HEK293 (cell line): Measurements from ENCODE around the gene RAD51.

ENCODE experiments used
- CTCF ChIA-PET: fragments of 350-600 bp; formaldehyde crosslinking; extraction: SDS; loops from one replicate; lab custom pipeline; 2021; ENCODE audit warnings: antibody characterized with exemption; lab: Yijun Ruan, JAX
- POLR2A ChIA-PET: fragments of 300-600 bp; formaldehyde crosslinking; extraction: SDS; loops from one replicate; lab custom pipeline; 2020; ENCODE audit warnings: antibody characterized with exemption, inconsistent platforms; lab: Yijun Ruan, JAX
- H3K27ac ChIP-seq: fragments of 200-500 bp; sonication (Bioruptor generic); 2 replicates; pipeline ENCODE4 v1.5.1; 2014; ENCODE audit warnings: low read depth, low read length, control low read depth, inconsistent platforms; ENCODE audit errors: extremely low read depth
- H3K36me3 ChIP-seq, 2 experiments: fragments of 200-500 bp in 1 of 2; sonication (Bioruptor generic) in 1 of 2; 1 replicate in 1 of 2; 2 replicates in 1 of 2; pipeline ENCODE4 v1.5.1; 2014 to 2017; ENCODE audit warnings: inconsistent platforms in 2 of 2, low read length in 2 of 2; ENCODE audit not compliant: control insufficient read depth in 2 of 2, insufficient read depth in 1 of 2
- H3K4me1 ChIP-seq: fragments of 200-500 bp; sonication (Bioruptor generic); 2 replicates; pipeline ENCODE4 v1.5.1; 2014; ENCODE audit warnings: mild to moderate bottlenecking, low read length, inconsistent platforms; ENCODE audit not compliant: control insufficient read depth, insufficient read depth
- H3K4me3 ChIP-seq: 2 replicates; pipeline ENCODE4 v1.5.1; 2011; ENCODE audit warnings: low read depth, mild to moderate bottlenecking, control low read depth, low read length, moderate library complexity
- H3K9me3 ChIP-seq: fragments of 200-500 bp; sonication (Bioruptor generic); 2 replicates; pipeline ENCODE4 v1.5.1; 2014; ENCODE audit warnings: low read depth, low read length, inconsistent platforms; ENCODE audit not compliant: control insufficient read depth, insufficient read depth
- ATF2 ChIP-seq: fragments of 450-650 bp; formaldehyde crosslinking; IDR thresholded peaks from 2 replicates; pipeline ENCODE4 v1.5.1; 2016; ENCODE audit warnings: missing biosample characterization, missing genetic modification characterization, low read depth
- HOXD13 ChIP-seq: sonication (generic); formaldehyde crosslinking; IDR thresholded peaks from 2 replicates; pipeline ENCODE4 v1.8.0; 2022; ENCODE audit warnings: missing genetic modification reagents, borderline replicate concordance
- KLF7 ChIP-seq: fragments of 450-650 bp; formaldehyde crosslinking; IDR thresholded peaks from 2 replicates; pipeline ENCODE4 v1.5.1; 2016; ENCODE audit warnings: missing biosample characterization, missing genetic modification characterization, borderline replicate concordance
- OVOL3 ChIP-seq: fragments of 450-650 bp; formaldehyde crosslinking; IDR thresholded peaks from 2 replicates; pipeline ENCODE4 v1.5.1; 2016; ENCODE audit warnings: missing biosample characterization, missing genetic modification characterization
- PBX3 ChIP-seq: sonication (generic); formaldehyde crosslinking; IDR thresholded peaks from 2 replicates; pipeline ENCODE4 v1.8.1; 2022; ENCODE audit warnings: mild to moderate bottlenecking, moderate library complexity, missing genetic modification reagents
- ZBTB10 ChIP-seq: fragments of 450-650 bp; formaldehyde crosslinking; IDR thresholded peaks from 2 replicates; pipeline ENCODE4 v1.5.1; 2016; ENCODE audit warnings: missing biosample characterization, missing genetic modification characterization
- ZBTB20 ChIP-seq: fragments of 450-650 bp; formaldehyde crosslinking; IDR thresholded peaks from 2 replicates; pipeline ENCODE4 v1.5.1; 2016; ENCODE audit warnings: missing biosample characterization, missing genetic modification characterization
- ZNF114 ChIP-seq: fragments of 450-650 bp; formaldehyde crosslinking; IDR thresholded peaks from 2 replicates; pipeline ENCODE4 v1.5.0; 2017; ENCODE audit warnings: missing biosample characterization, missing genetic modification characterization
- ZNF202 ChIP-seq: fragments of 450-650 bp; formaldehyde crosslinking; IDR thresholded peaks from 2 replicates; pipeline ENCODE4 v1.5.1; 2016; ENCODE audit warnings: missing biosample characterization, missing genetic modification characterization, borderline replicate concordance
- ZNF239 ChIP-seq: fragments of 450-650 bp; formaldehyde crosslinking; IDR thresholded peaks from 2 replicates; pipeline ENCODE4 v1.5.1; 2016; ENCODE audit warnings: missing biosample characterization, missing genetic modification characterization
- ZNF311 ChIP-seq: fragments of 450-650 bp; formaldehyde crosslinking; IDR thresholded peaks from 2 replicates; pipeline ENCODE4 v1.5.1; 2017; ENCODE audit warnings: missing biosample characterization, missing genetic modification characterization, borderline replicate concordance
- ZNF521 ChIP-seq: fragments of 450-650 bp; formaldehyde crosslinking; IDR thresholded peaks from 2 replicates; pipeline ENCODE4 v1.5.1; 2017; ENCODE audit warnings: missing biosample characterization, mild to moderate bottlenecking, missing genetic modification characterization
- ZNF549 ChIP-seq: fragments of 450-650 bp; IDR thresholded peaks from 2 replicates; pipeline ENCODE4 v1.5.1; 2018; ENCODE audit warnings: missing biosample characterization, missing genetic modification characterization, mild to moderate bottlenecking, inconsistent platforms, moderate library complexity
- ZNF621 ChIP-seq: fragments of 450-650 bp; formaldehyde crosslinking; IDR thresholded peaks from 2 replicates; pipeline ENCODE4 v1.5.1; 2017; ENCODE audit warnings: missing biosample characterization, missing genetic modification characterization
- ZNF658 ChIP-seq: fragments of 450-650 bp; formaldehyde crosslinking; IDR thresholded peaks from 2 replicates; pipeline ENCODE4; 2016; ENCODE audit warnings: missing biosample characterization, missing genetic modification characterization
- ZNF792 ChIP-seq: fragments of 450-650 bp; formaldehyde crosslinking; IDR thresholded peaks from 2 replicates; pipeline ENCODE4 v1.5.1; 2016; ENCODE audit warnings: missing biosample characterization, missing genetic modification characterization
- TF ChIP-seq, protein P1 (sequence below): fragments of 450-650 bp; formaldehyde crosslinking; IDR thresholded peaks from 2 replicates; pipeline ENCODE4 v1.5.1; 2017; ENCODE audit warnings: missing biosample characterization, missing genetic modification characterization
- TF ChIP-seq, protein P2 (sequence below): fragments of 450-650 bp; formaldehyde crosslinking; IDR thresholded peaks from 2 replicates; pipeline ENCODE4 v1.5.1; 2016; ENCODE audit warnings: missing biosample characterization, missing genetic modification characterization, borderline replicate concordance

The RAD51 gene

DNA sequence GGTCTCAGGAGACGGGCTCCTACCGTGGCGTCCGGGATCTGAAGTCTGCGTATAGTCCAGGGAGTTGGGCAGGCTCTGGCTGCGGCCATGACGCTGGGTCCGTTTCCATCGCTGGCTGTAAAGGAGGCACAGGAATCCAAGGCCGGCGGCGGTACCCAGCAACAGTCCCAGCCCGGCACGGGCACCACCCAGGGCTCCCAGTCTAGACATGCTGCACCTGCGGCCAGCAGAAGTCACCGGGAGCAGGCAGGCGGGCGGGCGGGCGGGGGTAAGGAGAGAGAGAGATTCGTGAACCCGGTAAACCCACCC, 59.6 kb downstream of the RAD51 start:
- Histone ChIP-seq H3K27ac (peak overlapping the region; percentile 93; the same call in 1 of the 2 replicates), H3K36me3 (peaks cover 5 to 28% of the 10 kb centered on the region in 2 experiments; a peak in 2 of 3 replicates), H3K4me3 (peak overlapping the region; percentile 93)
- POLR2A ChIA-PET = interaction anchor here (0.6 kb wide), 1 partner anchor 116 kb away, joined by 3 read pairs; no protein-coding TSS in a partner anchor
- no peak for TF ChIP-seq HOXD13
- TF ChIP-seq PBX3 (CRISPR knock-in tag) = no peak
- no peak for TF ChIP-seq ZNF621 (tag by site-specific recombination)
- TF ChIP-seq, protein P1, sequence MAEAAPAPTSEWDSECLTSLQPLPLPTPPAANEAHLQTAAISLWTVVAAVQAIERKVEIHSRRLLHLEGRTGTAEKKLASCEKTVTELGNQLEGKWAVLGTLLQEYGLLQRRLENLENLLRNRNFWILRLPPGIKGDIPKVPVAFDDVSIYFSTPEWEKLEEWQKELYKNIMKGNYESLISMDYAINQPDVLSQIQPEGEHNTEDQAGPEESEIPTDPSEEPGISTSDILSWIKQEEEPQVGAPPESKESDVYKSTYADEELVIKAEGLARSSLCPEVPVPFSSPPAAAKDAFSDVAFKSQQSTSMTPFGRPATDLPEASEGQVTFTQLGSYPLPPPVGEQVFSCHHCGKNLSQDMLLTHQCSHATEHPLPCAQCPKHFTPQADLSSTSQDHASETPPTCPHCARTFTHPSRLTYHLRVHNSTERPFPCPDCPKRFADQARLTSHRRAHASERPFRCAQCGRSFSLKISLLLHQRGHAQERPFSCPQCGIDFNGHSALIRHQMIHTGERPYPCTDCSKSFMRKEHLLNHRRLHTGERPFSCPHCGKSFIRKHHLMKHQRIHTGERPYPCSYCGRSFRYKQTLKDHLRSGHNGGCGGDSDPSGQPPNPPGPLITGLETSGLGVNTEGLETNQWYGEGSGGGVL (tag by site-specific recombination) = no peak
- TF ChIP-seq ZBTB20 (tag by site-specific recombination) = no peak
- TF ChIP-seq, protein P2, sequence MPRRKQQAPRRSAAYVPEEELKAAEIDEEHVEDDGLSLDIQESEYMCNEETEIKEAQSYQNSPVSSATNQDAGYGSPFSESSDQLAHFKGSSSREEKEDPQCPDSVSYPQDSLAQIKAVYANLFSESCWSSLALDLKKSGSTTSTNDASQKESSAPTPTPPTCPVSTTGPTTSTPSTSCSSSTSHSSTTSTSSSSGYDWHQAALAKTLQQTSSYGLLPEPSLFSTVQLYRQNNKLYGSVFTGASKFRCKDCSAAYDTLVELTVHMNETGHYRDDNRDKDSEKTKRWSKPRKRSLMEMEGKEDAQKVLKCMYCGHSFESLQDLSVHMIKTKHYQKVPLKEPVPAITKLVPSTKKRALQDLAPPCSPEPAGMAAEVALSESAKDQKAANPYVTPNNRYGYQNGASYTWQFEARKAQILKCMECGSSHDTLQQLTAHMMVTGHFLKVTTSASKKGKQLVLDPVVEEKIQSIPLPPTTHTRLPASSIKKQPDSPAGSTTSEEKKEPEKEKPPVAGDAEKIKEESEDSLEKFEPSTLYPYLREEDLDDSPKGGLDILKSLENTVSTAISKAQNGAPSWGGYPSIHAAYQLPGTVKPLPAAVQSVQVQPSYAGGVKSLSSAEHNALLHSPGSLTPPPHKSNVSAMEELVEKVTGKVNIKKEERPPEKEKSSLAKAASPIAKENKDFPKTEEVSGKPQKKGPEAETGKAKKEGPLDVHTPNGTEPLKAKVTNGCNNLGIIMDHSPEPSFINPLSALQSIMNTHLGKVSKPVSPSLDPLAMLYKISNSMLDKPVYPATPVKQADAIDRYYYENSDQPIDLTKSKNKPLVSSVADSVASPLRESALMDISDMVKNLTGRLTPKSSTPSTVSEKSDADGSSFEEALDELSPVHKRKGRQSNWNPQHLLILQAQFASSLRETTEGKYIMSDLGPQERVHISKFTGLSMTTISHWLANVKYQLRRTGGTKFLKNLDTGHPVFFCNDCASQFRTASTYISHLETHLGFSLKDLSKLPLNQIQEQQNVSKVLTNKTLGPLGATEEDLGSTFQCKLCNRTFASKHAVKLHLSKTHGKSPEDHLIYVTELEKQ = no peak
- TF ChIP-seq ZNF311 = no peak
- no peak for TF ChIP-seq ZNF521 (tag by site-specific recombination)
- TF ChIP-seq ATF2 (tag by site-specific recombination) = no peak
- no peak for TF ChIP-seq ZNF239 (tag by site-specific recombination)
- TF ChIP-seq ZNF658 = no peak
- TF ChIP-seq ZNF114 (tag by site-specific recombination) = no peak
- no peak for TF ChIP-seq ZNF792 (tag by site-specific recombination)
- TF ChIP-seq OVOL3 (tag by site-specific recombination) = no peak
- TF ChIP-seq ZNF549 = no peak
- no peak for TF ChIP-seq ZBTB10
- TF ChIP-seq ZNF202 (tag by site-specific recombination) = no peak
- no peak for TF ChIP-seq KLF7
- TF ChIP-seq, all 188 proteins: peak for 0
- CTCF ChIA-PET = no interaction called here
- Histone ChIP-seq H3K4me1 (no peaks in the 10 kb centered on the region), H3K9me3 (no peaks in the 10 kb centered on the region)
